Endodermal cell (in vitro differentiated cells): Measurements from ENCODE around the gene ATP2B3. TPM values are rescaled to one million over a fixed set of nuclear protein-coding genes. Genes with fewer than 3 reads are reported as not detected.
"Not testable (repeated sequence)": the region's sequence is repeated elsewhere in the genome, so short reads cannot be mapped to it uniquely, and the experiment has no call there.

Experiments used
- DNase-seq: peaks from one replicate; pipeline ENCODE4 v3.0.0-alpha.2; 2017
- H3K27ac ChIP-seq: 2 replicates; pipeline ENCODE4 v1.5.1; 2013; ENCODE audit warnings: mild to moderate bottlenecking, low read depth, low read length, moderate library complexity
- H3K27me3 ChIP-seq: 2 replicates; pipeline ENCODE4 v1.6.1; 2013; ENCODE audit warnings: mild to moderate bottlenecking, low read length, moderate library complexity; ENCODE audit not compliant: insufficient read depth, control insufficient read depth, poor library complexity, severe bottlenecking
- H3K36me3 ChIP-seq: 2 replicates; pipeline ENCODE4 v1.7.0; 2013; ENCODE audit warnings: mild to moderate bottlenecking, low read length, moderate library complexity; ENCODE audit not compliant: control insufficient read depth, insufficient read depth
- H3K4me1 ChIP-seq: one replicate; pipeline ENCODE4 v1.7.0; 2013; ENCODE audit warnings: low read length; ENCODE audit not compliant: control insufficient read depth, insufficient read depth
- H3K4me3 ChIP-seq: 2 replicates; pipeline ENCODE4 v1.5.1; 2013; ENCODE audit warnings: mild to moderate bottlenecking, low read length, moderate library complexity
- H3K9ac ChIP-seq: 2 replicates; pipeline ENCODE4 v1.6.1; 2013; ENCODE audit warnings: mild to moderate bottlenecking, low read length, moderate library complexity; ENCODE audit not compliant: poor library complexity, severe bottlenecking; ENCODE audit errors: extremely low read depth
- H3K9me3 ChIP-seq: 2 replicates; pipeline ENCODE4 v1.6.1; 2013; ENCODE audit warnings: mild to moderate bottlenecking, low read length, moderate library complexity; ENCODE audit not compliant: control insufficient read depth
- H3K27ac Mint-ChIP-seq: 2 replicates; pipeline ENCODE4 v1.8.0; 2020; ENCODE audit warnings: mixed read lengths
- H3K27me3 Mint-ChIP-seq: 2 replicates; pipeline ENCODE4 v1.8.0; 2021; ENCODE audit warnings: mild to moderate bottlenecking, mixed read lengths; ENCODE audit not compliant: insufficient read depth
- H3K36me3 Mint-ChIP-seq: 2 replicates; pipeline ENCODE4 v1.8.0; 2020; ENCODE audit warnings: low read depth, mixed read lengths
- H3K4me1 Mint-ChIP-seq: 2 replicates; pipeline ENCODE4 v1.8.0; 2020; ENCODE audit warnings: mixed read lengths
- H3K4me3 Mint-ChIP-seq: 2 replicates; pipeline ENCODE4 v1.8.0; 2020; ENCODE audit warnings: mild to moderate bottlenecking, moderate library complexity, mixed read lengths
- H3K9me3 Mint-ChIP-seq: 2 replicates; pipeline ENCODE4 v1.8.0; 2020; ENCODE audit warnings: mild to moderate bottlenecking, mixed read lengths
- CTCF ChIP-seq: fragments of 200-600 bp; sonication (generic); conservative IDR thresholded peaks from 2 replicates; pipeline ENCODE4 v1.5.0; 2021; ENCODE audit warnings: antibody characterized with exemption, mild to moderate bottlenecking
- WGBS, 2 experiments: methylation state at CpG; one replicate each; pipeline versions ENCODE4 v1.1.5 to v1.1.7; 2013; ENCODE audit warnings: missing lambda C conversion rate in 2 of 2, mixed read lengths in 1 of 2; ENCODE audit not compliant: insufficient coverage in 1 of 2, insufficient read length in 1 of 2; 5-methylcytosine and 5-hydroxymethylcytosine counted together
- total RNA-seq, 2 donors: library from RNA; stranded (reverse); fragmentation: NEBNext Ultra II Directional in 1 of 2; extraction: Animal tissue kit (Norgen Biotek cat#: 25700) in 1 of 2; gene quantifications; 2 replicates in 1 of 2; 3 replicates in 1 of 2; pipeline ENCODE4 v1.2.1, GENCODE V29; 2021

The ATP2B3 gene
- total RNA-seq, 2 donors from 2014 or later = not detected

DNA sequence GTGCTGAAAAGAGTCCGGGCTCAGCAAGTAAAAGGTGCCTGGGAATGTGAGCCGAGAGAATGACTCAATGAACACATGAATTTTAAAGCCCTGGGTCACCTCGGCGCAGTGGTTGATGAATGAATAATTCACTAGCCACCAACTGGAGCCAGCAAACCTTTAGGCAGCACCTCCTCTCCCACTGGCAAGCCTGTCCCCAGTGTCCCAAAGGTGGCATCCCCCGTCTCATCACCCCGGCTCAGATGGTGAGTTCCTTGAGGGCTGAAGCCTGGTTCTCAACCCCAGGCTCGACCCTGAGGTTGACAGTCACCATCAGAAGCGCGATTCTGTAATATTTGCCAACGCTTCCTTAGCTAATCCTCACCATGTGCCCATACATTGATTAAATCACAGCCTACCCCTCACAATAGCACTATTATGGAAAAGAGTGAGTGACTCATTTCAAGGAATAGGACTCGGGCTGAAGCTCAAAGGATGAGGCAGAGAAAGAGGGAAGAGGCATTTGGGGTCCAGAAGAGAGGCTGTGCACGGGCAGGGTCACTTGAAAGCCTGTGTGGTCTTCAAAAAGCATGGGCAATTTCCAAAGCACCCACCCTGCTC is 84.2 kb downstream of the ATP2B3 start:
- Mint-ChIP-seq H3K27ac (no peak overlapping the region), H3K9me3 (peaks cover 74% of the 10 kb centered on the region), H3K4me1 (no peaks in the 10 kb centered on the region), H3K4me3 (no peak overlapping the region), H3K27me3 (peaks cover 19% of the 10 kb centered on the region), H3K36me3 (no peaks in the 10 kb centered on the region)
- no peaks in the 10 kb centered on the region for H3K4me1 ChIP-seq
- no peaks in the 10 kb centered on the region for H3K9me3 ChIP-seq
- no peaks in the 10 kb centered on the region for H3K27me3 ChIP-seq
- no peak overlapping the region for H3K9ac ChIP-seq
- no peak overlapping the region for H3K27ac ChIP-seq
- DNase-seq = no peak
- 87% methylated on average over 12 of the region's 12 CpGs; no CpG with 5 or more reads in 1 of the 2 experiments for WGBS, 2 experiments
- no peak overlapping the region for H3K4me3 ChIP-seq
- no peak for TF ChIP-seq CTCF
- no peaks in the 10 kb centered on the region for H3K36me3 ChIP-seq

- H3K9ac ChIP-seq = no peak overlapping the region
- H3K4me3 Mint-ChIP-seq = no peak overlapping the region
- no peaks in the 10 kb centered on the region for H3K36me3 ChIP-seq
- H3K9me3 ChIP-seq = no peaks in the 10 kb centered on the region
- no peak for DNase-seq
- TF ChIP-seq CTCF = no peak
- no peak overlapping the region for H3K4me3 ChIP-seq
- 95 to 100% methylated on average over 1 to 3 of the region's 3 CpGs for WGBS, 2 experiments
- H3K9me3 Mint-ChIP-seq = peaks cover 74% of the 10 kb centered on the region
- no peak overlapping the region for H3K27ac ChIP-seq
- H3K36me3 Mint-ChIP-seq = no peaks in the 10 kb centered on the region
- no peaks in the 10 kb centered on the region for H3K27me3 ChIP-seq
- H3K27ac Mint-ChIP-seq = no peak overlapping the region
- H3K4me1 ChIP-seq = no peaks in the 10 kb centered on the region
- H3K27me3 Mint-ChIP-seq = peaks cover 29% of the 10 kb centered on the region
- H3K4me1 Mint-ChIP-seq = no peaks in the 10 kb centered on the region
Measured at GRCh38 chrX:153602601-153603000, 85.2 kb downstream of the ATP2B3 start.

DNA sequence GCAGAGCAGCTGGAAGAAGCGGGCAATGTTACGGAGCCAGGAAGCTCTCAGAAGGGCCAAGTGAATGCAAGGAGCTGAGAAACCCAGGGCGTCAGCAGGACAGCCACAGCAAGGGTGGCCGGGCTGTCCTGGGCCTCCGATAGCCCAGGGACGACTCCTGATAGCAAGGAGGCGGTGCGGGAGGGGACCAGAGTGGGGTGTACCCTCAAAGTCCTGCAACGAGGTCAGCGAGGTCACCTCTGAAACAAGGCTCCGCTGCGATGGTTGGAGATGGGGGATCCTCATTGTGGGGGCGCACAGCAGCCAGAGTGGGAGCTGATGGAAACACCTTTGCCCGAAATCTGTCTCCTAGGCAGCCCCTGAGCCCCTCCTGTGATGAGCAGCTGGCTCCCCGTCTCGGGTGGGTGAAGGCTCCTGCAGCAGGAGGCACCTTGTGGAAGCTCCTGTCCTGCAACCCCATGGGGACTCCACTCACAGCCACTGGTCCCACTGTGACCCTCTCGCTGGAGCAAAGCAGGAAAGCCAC is 85.8 kb downstream of the ATP2B3 start:
- H3K27me3 Mint-ChIP-seq = peaks cover 29% of the 10 kb centered on the region
- H3K36me3 ChIP-seq = no peaks in the 10 kb centered on the region
- no peak for DNase-seq
- no peaks in the 10 kb centered on the region for H3K36me3 Mint-ChIP-seq
- H3K4me1 Mint-ChIP-seq = no peaks in the 10 kb centered on the region
- no peak overlapping the region for H3K27ac Mint-ChIP-seq
- no peak overlapping the region for H3K4me3 ChIP-seq
- no peak for TF ChIP-seq CTCF
- H3K9ac ChIP-seq = no peak overlapping the region
- no peaks in the 10 kb centered on the region for H3K4me1 ChIP-seq
- H3K4me3 Mint-ChIP-seq = no peak overlapping the region
- H3K9me3 ChIP-seq = no peaks in the 10 kb centered on the region
- peaks cover 2% of the 10 kb centered on the region for H3K27me3 ChIP-seq
- 91 to 97% methylated on average over 10 to 17 of the region's 17 CpGs for WGBS, 2 experiments
- H3K9me3 Mint-ChIP-seq = peaks cover 69% of the 10 kb centered on the region
- H3K27ac ChIP-seq = no peak overlapping the region

- WGBS, 2 experiments = 80 to 90% methylated on average over 1 to 18 of the region's 18 CpGs
- H3K36me3 Mint-ChIP-seq, DNase-seq, H3K9ac ChIP-seq, H3K27ac Mint-ChIP-seq, H3K9me3 ChIP-seq, H3K4me3 ChIP-seq, H3K4me1 ChIP-seq, H3K4me3 Mint-ChIP-seq, H3K27ac ChIP-seq, H3K4me1 Mint-ChIP-seq, H3K36me3 ChIP-seq: not testable (repeated sequence)
- Mint-ChIP-seq H3K9me3 (peaks cover 78% of the 10 kb centered on the region), H3K27me3 (peaks cover 41% of the 10 kb centered on the region)
- peaks cover 16% of the 10 kb centered on the region for H3K27me3 ChIP-seq
Measured at GRCh38 chrX:153604666-153605380, 87.4 kb downstream of the ATP2B3 start.
